GM12892 (cell line): ENCODE results near the gene SLC12A1.

Experiments
- POLR2A ChIP-seq: IDR thresholded peaks from 2 replicates; pipeline ENCODE4 v1.6.1; 2011; ENCODE audit warnings: low read depth, low read length, control low read depth
- POLR2AphosphoS5 ChIP-seq: IDR thresholded peaks from 2 replicates; pipeline ENCODE4 v1.6.1; 2011; ENCODE audit warnings: low read depth, low read length, control low read depth
- TAF1 ChIP-seq: IDR thresholded peaks from 2 replicates; pipeline ENCODE4 v1.6.1; 2011; ENCODE audit warnings: low read depth, mild to moderate bottlenecking, control low read depth, low read length, borderline replicate concordance

DNA sequence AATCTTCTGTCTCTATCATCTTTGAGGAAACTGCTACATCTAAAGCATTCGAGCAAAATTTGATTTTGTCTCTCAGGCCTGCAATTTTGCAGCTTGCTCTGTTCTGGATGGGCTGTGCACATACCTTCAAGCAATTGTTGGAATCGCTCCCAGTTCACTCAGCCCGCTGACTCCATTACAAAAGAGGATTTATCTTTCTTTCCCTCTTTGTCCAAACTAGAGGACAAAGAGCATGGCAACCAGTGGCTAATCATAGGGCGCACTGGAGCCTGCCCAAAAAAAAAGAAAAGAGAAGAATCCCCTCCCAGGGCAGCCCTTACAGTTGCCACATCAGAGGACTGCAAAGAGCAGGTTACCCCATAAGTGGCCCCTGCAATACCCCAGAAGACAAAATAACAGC, 76.1 kb downstream of the SLC12A1 start:
- TF ChIP-seq POLR2A (no peak), POLR2AphosphoS5 (no peak), TAF1 (no peak)
